Body of pancreas (tissue), 4 donors: ENCODE data around the gene LRRK1. TPM values are rescaled to one million over a fixed set of nuclear protein-coding genes. Genes with fewer than 3 reads are reported as not detected.

Experiments
- ATAC-seq: fragments of 150-250 bp; one replicate; pipeline ENCODE4 v1.9.1; 2016
- DNase-seq, 4 donors: peaks; one replicate each; pipeline ENCODE4 v3.0.0-alpha.2; 2019
- H3K27ac ChIP-seq, 4 donors: fragments of 200-600 bp; sonication (generic); 1 replicate in 3 of 4; 2 replicates in 1 of 4; pipeline versions ENCODE4 v1.5.1 to v1.6.1; 2016 to 2019; ENCODE audit warnings: mild to moderate bottlenecking in 1 of 4, mixed read lengths in 1 of 4, moderate library complexity in 1 of 4
- H3K27me3 ChIP-seq, 2 donors: fragments of 200-600 bp; sonication (generic); one replicate each; pipeline ENCODE4 v1.6.0; 2016; ENCODE audit warnings: mild to moderate bottlenecking in 1 of 2
- H3K36me3 ChIP-seq, 2 donors: fragments of 200-600 bp; sonication (generic); replicated peaks in 1 of 2; 2 replicates each; pipeline ENCODE4 v1.5.1; 2016; ENCODE audit warnings: low read depth in 2 of 2; ENCODE audit not compliant: insufficient read depth in 1 of 2
- H3K4me1 ChIP-seq: fragments of 200-600 bp; sonication (generic); one replicate; pipeline ENCODE4 v1.6.0; 2016
- H3K4me3 ChIP-seq, 2 donors: fragments of 200-600 bp; sonication (generic); 1 replicate in 1 of 2; 2 replicates in 1 of 2; pipeline ENCODE4 v1.5.1; 2016 to 2019
- H3K9me3 ChIP-seq, 3 donors: fragments of 200-600 bp; sonication (generic); 1 replicate in 2 of 3; 2 replicates in 1 of 3; pipeline ENCODE4 v1.5.1; 2016
- POLR2A ChIP-seq, 3 donors: fragments of 450-650 bp; IDR thresholded peaks; one replicate each; pipeline ENCODE4 v1.6.1; 2016; ENCODE audit warnings: antibody characterized with exemption in 3 of 3, mild to moderate bottlenecking in 2 of 3
- WGBS, 2 donors: methylation state at CpG; one replicate each; pipeline ENCODE4 v1.1.5; 2017; 5-methylcytosine and 5-hydroxymethylcytosine counted together
- intact Hi-C: fragments of 100-400 bp; cut with DNase I; formaldehyde crosslinking; loops from one replicate; pipeline ENCODE4 v1.15.1; 2023
- total RNA-seq, 2 donors: library from RNA; depleted of rRNA; stranded (reverse); fragments of >200 nt; gene quantifications; one replicate each; pipeline ENCODE4 v1.1.0, GENCODE V29; 2016
- TF ChIP-seq, protein P1 (sequence below), 7 experiments: fragments of 450-650 bp in 4 of 7; fragments of 200-600 bp in 3 of 7; sonication (generic) in 3 of 7; IDR thresholded peaks; one replicate each; pipeline ENCODE4 v1.5.1; 2016 to 2019; ENCODE audit warnings: antibody characterized with exemption in 7 of 7

LRRK1 gene
- total RNA-seq, 2 donors from 2014 or later = 12.2 to 14.0 TPM

- Histone ChIP-seq H3K27ac (no peak overlapping the region), H3K27me3 (no peaks in the 10 kb centered on the region), H3K4me3 (no peak overlapping the region), H3K4me1 (no peaks in the 10 kb centered on the region), H3K9me3 (no peaks in the 10 kb centered on the region), H3K36me3 (no peaks in the 10 kb centered on the region)
- no peak for DNase-seq
- intact Hi-C loops = no loop called here
- no peak for ATAC-seq
- TF ChIP-seq, protein P1, sequence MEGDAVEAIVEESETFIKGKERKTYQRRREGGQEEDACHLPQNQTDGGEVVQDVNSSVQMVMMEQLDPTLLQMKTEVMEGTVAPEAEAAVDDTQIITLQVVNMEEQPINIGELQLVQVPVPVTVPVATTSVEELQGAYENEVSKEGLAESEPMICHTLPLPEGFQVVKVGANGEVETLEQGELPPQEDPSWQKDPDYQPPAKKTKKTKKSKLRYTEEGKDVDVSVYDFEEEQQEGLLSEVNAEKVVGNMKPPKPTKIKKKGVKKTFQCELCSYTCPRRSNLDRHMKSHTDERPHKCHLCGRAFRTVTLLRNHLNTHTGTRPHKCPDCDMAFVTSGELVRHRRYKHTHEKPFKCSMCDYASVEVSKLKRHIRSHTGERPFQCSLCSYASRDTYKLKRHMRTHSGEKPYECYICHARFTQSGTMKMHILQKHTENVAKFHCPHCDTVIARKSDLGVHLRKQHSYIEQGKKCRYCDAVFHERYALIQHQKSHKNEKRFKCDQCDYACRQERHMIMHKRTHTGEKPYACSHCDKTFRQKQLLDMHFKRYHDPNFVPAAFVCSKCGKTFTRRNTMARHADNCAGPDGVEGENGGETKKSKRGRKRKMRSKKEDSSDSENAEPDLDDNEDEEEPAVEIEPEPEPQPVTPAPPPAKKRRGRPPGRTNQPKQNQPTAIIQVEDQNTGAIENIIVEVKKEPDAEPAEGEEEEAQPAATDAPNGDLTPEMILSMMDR (IDR thresholded peaks at IDR 0.05) = no peak
- TF ChIP-seq POLR2A (IDR thresholded peaks at IDR 0.05) = no peak
- WGBS, 2 donors = 93 to 100% methylated on average over 6 to 10 of the region's 10 CpGs
Observed at GRCh38 chr15:101118615-101119014, 199.5 kb downstream of the LRRK1 start.

- DNase-seq (no peak), ATAC-seq (no peak)
- Histone ChIP-seq H3K27me3 (no peaks in the 10 kb centered on the region), H3K9me3 (no peaks in the 10 kb centered on the region), H3K4me3 (no peak overlapping the region), H3K27ac (no peak overlapping the region), H3K36me3 (no peaks in the 10 kb centered on the region), H3K4me1 (no peaks in the 10 kb centered on the region)
- TF ChIP-seq, protein P1 (IDR thresholded peaks at IDR 0.05) = no peak
- TF ChIP-seq POLR2A (IDR thresholded peaks at IDR 0.05) = no peak
- WGBS, 2 donors = 95 to 100% methylated on average over 2 of the region's 2 CpGs
- intact Hi-C loops = no loop called here
Observed at GRCh38 chr15:101119181-101119580, 200.0 kb downstream of the LRRK1 start.

Other genes starting within 250 kb of the LRRK1 start
- 10 to 100 TPM; 19.5 to 33.9 TPM for gene ALDH1A3, start 39.5 kb upstream of the LRRK1 start, total RNA-seq